Large intestine (tissue), 12 donors: Measurements from ENCODE around the gene ZNF582. TPM values are rescaled to one million over a fixed set of nuclear protein-coding genes. Genes with fewer than 3 reads are reported as not detected.

Experiments used
- DNase-seq, 2 donors: peaks; one replicate each; pipeline versions ENCODE4 v3.0.0 to v3.0.0-alpha.2; 2013
- H3K27ac ChIP-seq: one replicate; pipeline ENCODE4 v1.5.1; 2013; ENCODE audit warnings: low read length
- H3K27me3 ChIP-seq: 2 replicates; pipeline ENCODE4 v1.6.1; 2013; ENCODE audit warnings: low read length; ENCODE audit not compliant: control insufficient read depth, insufficient read depth
- H3K36me3 ChIP-seq: 2 replicates; pipeline ENCODE4 v1.6.1; 2013; ENCODE audit warnings: low read length; ENCODE audit not compliant: control insufficient read depth, insufficient read depth
- H3K4me1 ChIP-seq: one replicate; pipeline ENCODE4 v1.6.1; 2013; ENCODE audit warnings: low read length; ENCODE audit not compliant: control insufficient read depth, insufficient read depth
- H3K4me3 ChIP-seq: one replicate; pipeline ENCODE4 v1.5.1; 2013; ENCODE audit warnings: low read length
- H3K9me3 ChIP-seq: one replicate; pipeline ENCODE4 v1.6.1; 2013; ENCODE audit warnings: mild to moderate bottlenecking, low read depth, low read length, moderate library complexity; ENCODE audit not compliant: control insufficient read depth
- WGBS: methylation state at CpG from one replicate; pipeline ENCODE4 v1.1.5; 2013; ENCODE audit warnings: low lambda C conversion rate; ENCODE audit not compliant: insufficient coverage; 5-methylcytosine and 5-hydroxymethylcytosine counted together
- long read RNA-seq, 11 donors: transcript quantifications; one replicate each; lab custom pipeline, GENCODE V29; 2026
- polyA plus RNA-seq: library from polyadenylated mRNA; unstranded; fragments of 120-200 nt; gene quantifications from one replicate; pipeline ENCODE4 v1.2.1, GENCODE V29; 2013

Gene ZNF582
- 6.6 TPM for polyA plus RNA-seq
- long read RNA-seq, donor 1, result 0 reads
- long read RNA-seq, donor 2, partial matches to known transcripts, result 0 of 1 reads
- long read RNA-seq, donor 2, other reads (novel, unspliced or antisense), result 0 of 1 reads
- long read RNA-seq, donor 3, partial matches to known transcripts, result 45 of 47 reads
- long read RNA-seq, donor 3, other reads (novel, unspliced or antisense), result 0 of 47 reads
- long read RNA-seq, donor 4, partial matches to known transcripts, result 6 of 6 reads
- long read RNA-seq, donor 4, other reads (novel, unspliced or antisense), result 0 of 6 reads
- long read RNA-seq, donor 5, partial matches to known transcripts, result 5 of 5 reads
- long read RNA-seq, donor 5, other reads (novel, unspliced or antisense), result 0 of 5 reads
- long read RNA-seq, donor 6, partial matches to known transcripts, result 0 of 8 reads
- long read RNA-seq, donor 6, other reads (novel, unspliced or antisense), result 7 of 8 reads
- long read RNA-seq, donor 7, result 0 reads
- long read RNA-seq, donor 8, partial matches to known transcripts, result 0 of 1 reads
- long read RNA-seq, donor 8, other reads (novel, unspliced or antisense), result 0 of 1 reads
- long read RNA-seq, donor 9, partial matches to known transcripts, result 0 of 10 reads
- long read RNA-seq, donor 9, other reads (novel, unspliced or antisense), result 10 of 10 reads
- long read RNA-seq, donor 10, partial matches to known transcripts, result 20 of 37 reads
- long read RNA-seq, donor 10, other reads (novel, unspliced or antisense), result 15 of 37 reads
- long read RNA-seq, donor 11, partial matches to known transcripts, result 16 of 18 reads
- long read RNA-seq, donor 11, other reads (novel, unspliced or antisense), result 0 of 18 reads

DNA sequence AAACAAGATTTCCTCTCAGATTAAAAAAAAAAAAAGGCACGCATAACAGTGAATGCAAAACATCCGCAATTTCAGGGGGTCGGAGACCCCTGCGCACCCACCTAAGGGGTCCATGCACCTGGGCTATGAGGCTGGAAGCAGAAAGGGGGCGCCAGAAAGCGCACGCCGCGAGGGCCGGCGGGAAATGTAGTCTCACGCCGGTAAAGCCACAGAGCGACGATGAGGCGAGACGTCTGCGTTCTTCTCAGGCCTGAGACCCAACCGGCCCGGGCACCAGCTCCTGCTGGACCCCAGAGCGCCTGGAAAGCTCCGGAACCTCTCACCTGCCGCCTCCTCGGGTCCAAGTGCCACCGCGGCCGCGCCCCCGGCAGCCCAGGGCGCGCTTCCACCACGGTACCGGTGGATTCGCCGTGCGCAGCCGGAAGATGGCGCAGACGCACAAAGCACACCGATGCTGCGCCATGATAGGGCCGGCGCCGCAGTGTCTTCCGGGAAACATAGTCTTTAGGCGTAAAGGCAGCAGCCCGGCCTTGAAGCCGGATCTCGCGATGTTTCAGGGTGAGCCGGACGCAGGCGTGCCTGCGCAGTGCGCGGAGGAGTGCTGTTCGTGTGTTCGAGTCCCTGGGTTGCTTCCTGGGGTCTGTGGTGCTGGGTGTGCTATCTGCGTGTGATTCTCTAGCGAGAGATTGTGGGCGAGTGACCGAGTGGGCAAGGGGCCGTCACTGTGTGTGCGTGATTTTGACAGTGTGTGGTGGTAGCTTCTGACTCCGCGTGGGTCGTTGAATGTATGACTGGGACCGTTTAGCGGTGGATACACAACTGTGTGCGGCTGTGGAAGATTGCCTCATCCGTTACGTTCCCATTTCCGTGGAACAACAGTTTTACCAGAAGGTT is at the start of gene ZNF582:
Gene ZNF582, minus strand, starts transcription at position 416 of the 894 bp plus-strand sequence. CDS start 1,782 bp downstream, outside the sequence.
- Histone ChIP-seq H3K36me3 (peaks cover 22% of the 10 kb centered on the region), H3K27ac (peak within 1 kb of the TSS; percentile 77), H3K9me3 (peaks cover 8% of the 10 kb centered on the region), H3K4me1 (peaks cover 3% of the 10 kb centered on the region), H3K4me3 (peak within 1 kb of the TSS; percentile 70), H3K27me3 (no peaks in the 10 kb centered on the region)
- DNase-seq, result peak; percentile 97
- WGBS, result 17% methylated on average over 1 of the region's 73 CpGs

DNA sequence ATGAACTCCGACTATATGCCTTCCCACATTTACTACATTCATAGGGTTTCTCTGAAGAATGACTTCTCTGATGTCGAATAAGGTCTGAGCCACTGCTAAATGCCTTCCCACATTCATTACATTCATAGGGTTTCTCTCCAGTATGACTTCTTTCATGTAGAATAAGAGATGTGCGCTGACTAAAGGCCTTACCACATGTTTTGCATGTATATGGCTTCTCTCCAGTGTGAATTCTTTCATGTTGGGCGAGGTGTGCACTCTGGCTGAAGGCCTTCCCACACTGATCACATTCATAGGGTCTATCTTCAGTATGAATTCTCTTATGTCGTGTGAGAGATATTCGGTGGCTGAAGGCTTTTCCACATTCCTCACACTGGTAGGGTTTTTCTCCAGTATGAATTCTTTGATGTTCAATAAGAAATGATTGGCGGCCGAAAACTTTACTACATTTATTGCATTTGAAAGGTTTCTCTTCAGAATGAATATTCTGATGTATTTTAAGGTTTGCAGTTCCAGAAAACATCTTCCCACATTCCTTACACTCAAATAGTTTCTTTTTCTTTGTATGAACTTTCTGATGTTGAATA is 48.0 kb upstream of the ZNF582 start:
- no peak for DNase-seq
- no peak overlapping the region for H3K4me3 ChIP-seq
- H3K27me3 ChIP-seq, result no peaks in the 10 kb centered on the region
- no peak overlapping the region for H3K27ac ChIP-seq
- no peaks in the 10 kb centered on the region for H3K4me1 ChIP-seq
- WGBS, result 100% methylated on average over 1 of the region's 8 CpGs
- H3K9me3 ChIP-seq, result peaks cover 13% of the 10 kb centered on the region
- H3K36me3 ChIP-seq, result peaks cover 4% of the 10 kb centered on the region

- DNase-seq, result no peak
- Histone ChIP-seq H3K4me3 (no peak overlapping the region), H3K9me3 (peaks cover 38% of the 10 kb centered on the region), H3K27me3 (no peaks in the 10 kb centered on the region), H3K4me1 (no peaks in the 10 kb centered on the region), H3K27ac (no peak overlapping the region), H3K36me3 (peaks cover 16% of the 10 kb centered on the region)
- WGBS, result no CpG with 5 or more reads among the region's 1 CpG
Measured at GRCh38 chr19:56423985-56424353, 30.6 kb upstream of the ZNF582 start.

DNA sequence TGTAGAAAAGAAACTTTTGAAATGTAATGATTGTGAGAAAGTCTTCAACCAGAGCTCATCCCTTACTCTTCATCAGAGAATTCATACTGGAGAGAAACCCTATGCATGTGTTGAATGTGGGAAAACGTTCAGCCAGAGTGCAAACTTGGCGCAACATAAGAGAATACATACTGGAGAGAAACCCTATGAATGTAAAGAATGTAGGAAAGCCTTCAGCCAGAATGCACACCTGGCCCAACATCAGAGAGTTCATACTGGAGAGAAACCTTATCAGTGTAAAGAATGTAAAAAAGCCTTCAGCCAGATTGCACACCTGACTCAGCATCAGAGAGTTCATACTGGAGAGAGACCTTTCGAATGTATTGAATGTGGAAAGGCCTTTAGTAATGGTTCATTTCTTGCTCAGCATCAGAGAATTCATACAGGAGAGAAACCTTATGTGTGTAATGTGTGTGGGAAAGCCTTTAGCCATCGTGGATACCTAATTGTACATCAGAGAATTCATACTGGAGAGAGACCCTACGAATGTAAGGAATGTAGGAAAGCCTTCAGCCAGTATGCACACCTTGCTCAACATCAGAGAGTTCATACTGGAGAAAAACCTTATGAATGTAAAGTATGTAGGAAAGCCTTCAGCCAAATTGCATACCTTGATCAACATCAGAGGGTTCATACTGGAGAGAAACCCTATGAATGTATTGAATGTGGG is 30.1 kb upstream of the ZNF582 start:
- no peak overlapping the region for H3K4me3 ChIP-seq
- DNase-seq, result no peak
- H3K27me3 ChIP-seq, result no peaks in the 10 kb centered on the region
- H3K36me3 ChIP-seq, result peaks cover 16% of the 10 kb centered on the region
- H3K27ac ChIP-seq, result no peak overlapping the region
- H3K4me1 ChIP-seq, result no peaks in the 10 kb centered on the region
- WGBS, result 91% methylated on average over 4 of the region's 5 CpGs
- peaks cover 38% of the 10 kb centered on the region for H3K9me3 ChIP-seq

GRCh38 chr19:56405062-56405461 is 11.7 kb upstream of the ZNF582 start:
- 100% methylated on average over 1 of the region's 4 CpGs for WGBS
- no peak overlapping the region for H3K4me3 ChIP-seq
- H3K4me1 ChIP-seq, result no peaks in the 10 kb centered on the region
- no peak overlapping the region for H3K27ac ChIP-seq
- H3K27me3 ChIP-seq, result no peaks in the 10 kb centered on the region
- no peak for DNase-seq
- peaks cover 10% of the 10 kb centered on the region for H3K9me3 ChIP-seq
- peaks cover 26% of the 10 kb centered on the region for H3K36me3 ChIP-seq

DNA sequence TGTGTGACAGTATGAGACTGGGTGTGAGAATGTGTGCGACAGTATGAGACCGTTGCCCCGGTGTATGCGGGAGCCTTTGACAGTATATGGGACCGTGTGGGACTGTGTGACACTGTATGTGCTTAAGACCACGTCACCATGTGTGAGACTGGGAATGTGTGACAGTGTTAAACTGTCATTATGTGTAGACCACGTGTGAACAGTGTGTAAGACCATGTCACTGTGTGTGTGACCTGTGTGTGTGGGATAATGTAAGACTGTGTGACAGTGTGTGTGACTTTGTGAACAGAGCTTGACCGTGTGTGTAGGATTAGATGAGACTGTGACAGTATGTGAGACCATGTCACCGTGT is 11.3 kb upstream of the ZNF582 start:
- Histone ChIP-seq H3K9me3 (peaks cover 10% of the 10 kb centered on the region), H3K4me1 (no peaks in the 10 kb centered on the region), H3K27me3 (no peaks in the 10 kb centered on the region), H3K27ac (no peak overlapping the region), H3K36me3 (peaks cover 24% of the 10 kb centered on the region), H3K4me3 (peak overlapping the region; percentile 76)
- WGBS, result no CpG with 5 or more reads among the region's 9 CpGs
- no peak for DNase-seq

DNA sequence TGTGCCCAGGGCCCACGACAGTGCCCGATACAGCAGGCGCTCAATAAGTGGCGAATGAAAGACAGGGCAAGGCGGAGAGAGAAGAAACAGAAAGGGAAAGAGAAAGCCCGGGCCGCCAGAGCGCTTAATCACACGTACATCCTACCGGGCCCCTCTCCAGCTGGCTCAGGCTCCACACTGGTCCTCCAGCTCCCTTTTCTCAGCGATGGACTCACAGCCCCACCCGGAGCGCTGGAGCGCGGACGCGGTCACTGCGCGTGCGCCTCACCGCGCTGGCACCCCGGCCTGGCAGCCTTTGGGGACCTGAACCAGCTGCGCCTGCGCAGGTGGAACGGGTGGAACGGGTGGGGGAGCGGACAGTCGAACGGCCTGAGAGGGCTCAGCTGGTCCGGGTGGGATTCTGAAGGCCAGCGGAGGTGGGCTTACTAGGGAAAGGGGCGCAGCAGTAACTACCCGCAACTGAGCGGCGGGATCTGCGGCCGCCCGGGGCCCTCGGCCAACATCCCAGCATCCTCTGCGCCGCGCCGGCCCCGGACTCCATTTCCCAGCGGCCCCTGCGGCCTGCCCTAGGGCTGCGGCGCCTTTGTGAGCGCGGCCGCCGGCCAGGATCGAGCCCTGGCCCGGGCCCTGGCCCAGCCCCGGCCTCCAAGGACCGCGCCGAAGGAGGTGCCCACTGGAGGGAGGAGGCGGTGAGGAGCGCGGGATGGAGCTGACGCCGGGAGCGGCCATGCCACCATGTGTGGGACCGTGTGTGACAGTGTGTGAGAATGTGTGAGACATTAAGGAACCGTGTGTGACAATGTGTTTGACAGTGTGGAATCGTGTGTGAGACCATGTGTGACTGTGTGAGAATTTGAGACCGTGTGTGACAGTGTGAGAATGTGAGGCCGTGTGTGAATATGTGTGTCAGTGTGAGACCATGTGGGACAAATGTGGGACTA is 10.7 kb upstream of the ZNF582 start, which contains the start of gene ZNF583:
Gene ZNF583, plus strand, starts transcription at position 569 of the 941 bp plus-strand sequence. CDS start 2,783 bp downstream, outside the sequence.
- Histone ChIP-seq H3K36me3 (peaks cover 20% of the 10 kb centered on the region), H3K27me3 (no peaks in the 10 kb centered on the region), H3K4me3 (peak within 1 kb of the TSS; percentile 76), H3K4me1 (no peaks in the 10 kb centered on the region), H3K9me3 (peaks cover 10% of the 10 kb centered on the region), H3K27ac (peak within 1 kb of the TSS; percentile 86)
- no CpG with 5 or more reads among the region's 70 CpGs for WGBS
- DNase-seq, result peak; percentile 97 to 98

GRCh38 chr19:56403261-56403660 is 9.9 kb upstream of the ZNF582 start:
- 29% methylated on average over 4 of the region's 9 CpGs for WGBS
- Histone ChIP-seq H3K4me3 (peak overlapping the region; percentile 76), H3K4me1 (no peaks in the 10 kb centered on the region), H3K27ac (peak overlapping the region; percentile 86), H3K27me3 (no peaks in the 10 kb centered on the region), H3K36me3 (peaks cover 12% of the 10 kb centered on the region), H3K9me3 (peaks cover 10% of the 10 kb centered on the region)
- DNase-seq, result peak in 1 of 2 donors; percentile 13
